Measurements from ENCODE around the gene NT5DC3. TPM values are rescaled to one million over a fixed set of nuclear protein-coding genes. Genes with fewer than 3 reads are reported as not detected.

NT5DC3 gene
- total and polyA plus RNA-seq, 2 donors (not counting 3 experiments of a cell fraction or from before 2014, with no cell fraction given) = 1.5 to 6.7 TPM

- Histone ChIP-seq H3K9me1 (replicated peaks; ENCODE audit: control insufficient read depth, extremely low read depth, insufficient read depth, low read length) (no peaks in the 10 kb centered on the region), H3K36me3 (ENCODE audit: control insufficient read depth in 2 of 2, extremely low read depth in 1 of 2, insufficient read depth in 2 of 2, low read length in 2 of 2) (no peaks in the 10 kb centered on the region), H4K20me1 (replicated peaks; ENCODE audit: control insufficient read depth, extremely low read depth, insufficient read depth, low read length) (no peaks in the 10 kb centered on the region), H3K4me2 (ENCODE audit: insufficient read depth, low read length) (no peak overlapping the region), H3K27ac (ENCODE audit: insufficient read depth, low read depth, low read length) (no peak overlapping the region), H2AFZ (ENCODE audit: low read depth, low read length) (no peak overlapping the region), H3K9ac (replicated peaks; ENCODE audit: extremely low read depth, insufficient read depth, low read length) (no peak overlapping the region), H3K9me3 (replicated peaks; ENCODE audit: control insufficient read depth, insufficient read depth, low read length) (no peaks in the 10 kb centered on the region), H3K79me2 (ENCODE audit: control insufficient read depth, insufficient read depth, low read length) (no peaks in the 10 kb centered on the region), H3K4me1 (ENCODE audit: control insufficient read depth, extremely low read depth, insufficient read depth, low read length) (no peaks in the 10 kb centered on the region), H3K4me3 (replicated peaks in 1 of 3; ENCODE audit: insufficient read depth in 1 of 3, low read depth in 1 of 3, low read length in 3 of 3) (no peak overlapping the region), H3K27me3 (ENCODE audit: control insufficient read depth in 2 of 2, insufficient read depth in 2 of 2, low read length in 2 of 2) (peaks cover 0 to 9% of the 10 kb centered on the region in 2 experiments)
- intact Hi-C loops (cut with micrococcal nuclease) = no loop called here
- ChIA-PET POLR2A (no interaction called here), CTCF (interaction anchor here (1.0 kb wide), 1 partner anchor 223 kb away, joined by 3 read pairs; no protein-coding TSS in a partner anchor)
- no peak for TF ChIP-seq POLR2A (IDR thresholded peaks at IDR 0.05; ENCODE audit: low read depth, low read length)
- TF ChIP-seq CTCF (IDR thresholded peaks at IDR 0.05; ENCODE audit: extremely low read depth in 1 of 2, insufficient read depth in 1 of 2, low read depth in 1 of 2, low read length in 2 of 2) = no peak
- no peak for TF ChIP-seq EZH2 (IDR thresholded peaks at IDR 0.05; ENCODE audit: borderline replicate concordance, low read depth, low read length, severe bottlenecking)
- no peak for TF ChIP-seq MYC (IDR thresholded peaks at IDR 0.05; ENCODE audit: low read depth, low read length)
- no peak for TF ChIP-seq FOS (IDR thresholded peaks at IDR 0.05; ENCODE audit: borderline replicate concordance, insufficient read depth, low read length)
- TF ChIP-seq POLR2AphosphoS5 (IDR thresholded peaks at IDR 0.05; ENCODE audit: insufficient read depth, low read depth, low read length) = no peak
- TF ChIP-seq GATA2 (IDR thresholded peaks at IDR 0.05; ENCODE audit: insufficient read depth, insufficient read length, low read depth, low read length) = no peak
- no peak for TF ChIP-seq MAX (IDR thresholded peaks at IDR 0.05; ENCODE audit: insufficient read depth, insufficient read length)
- TF ChIP-seq JUN (IDR thresholded peaks at IDR 0.05; ENCODE audit: borderline replicate concordance, insufficient read depth, insufficient read length, low read depth) = no peak
- BruUV-seq (replicated peaks) = no TSS peak
- dilution Hi-C loops (cut with MboI; ENCODE audit: extremely low pct_ligation_motif_present, low sequenced_read_pairs) = no loop called here
- no peak for DNase-seq (ENCODE audit: low read depth, low spot score)
- FAIRE-seq = no peak
These were observed 45.3 kb upstream of the NT5DC3 start for GRCh38 chr12:103886195-103886797.

Data from endothelial cell of umbilical vein (primary cell).